ENCODE measurements around the gene SRGAP3.

Gene SRGAP3

GRCh38 chr3:9253327-9253726 is 3.9 kb upstream of the SRGAP3 start:
- no peak for DNase-seq
- ATAC-seq = no peak

GRCh38 chr3:9251055-9251786 is 1.8 kb upstream of the SRGAP3 start:
- DNase-seq = no peak
- ATAC-seq = no peak

DNA sequence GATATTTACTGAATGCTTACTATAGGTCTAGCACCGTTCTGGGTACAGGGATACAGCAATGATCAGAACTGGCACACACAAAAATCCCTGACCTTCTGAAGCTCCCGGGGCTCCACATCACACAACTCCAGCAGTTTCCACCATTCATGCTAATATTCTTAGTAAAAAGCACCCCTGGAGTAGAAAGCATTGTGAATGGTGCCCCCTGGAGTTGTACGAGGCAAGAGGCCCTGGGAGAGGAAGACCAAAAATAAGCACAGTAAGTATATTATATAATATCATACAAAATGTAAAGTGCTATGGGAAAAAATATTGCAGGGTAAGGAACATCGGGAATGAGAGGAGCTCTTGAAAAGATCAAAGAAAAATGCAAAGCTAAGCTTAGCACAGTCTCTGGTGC is 790 bp upstream of the SRGAP3 start:
- ATAC-seq (no peak), DNase-seq (no peak)

GRCh38 chr3:9248522-9249271 is 749 bp downstream of the SRGAP3 start:
- ATAC-seq = no peak
- DNase-seq = no peak

DNA sequence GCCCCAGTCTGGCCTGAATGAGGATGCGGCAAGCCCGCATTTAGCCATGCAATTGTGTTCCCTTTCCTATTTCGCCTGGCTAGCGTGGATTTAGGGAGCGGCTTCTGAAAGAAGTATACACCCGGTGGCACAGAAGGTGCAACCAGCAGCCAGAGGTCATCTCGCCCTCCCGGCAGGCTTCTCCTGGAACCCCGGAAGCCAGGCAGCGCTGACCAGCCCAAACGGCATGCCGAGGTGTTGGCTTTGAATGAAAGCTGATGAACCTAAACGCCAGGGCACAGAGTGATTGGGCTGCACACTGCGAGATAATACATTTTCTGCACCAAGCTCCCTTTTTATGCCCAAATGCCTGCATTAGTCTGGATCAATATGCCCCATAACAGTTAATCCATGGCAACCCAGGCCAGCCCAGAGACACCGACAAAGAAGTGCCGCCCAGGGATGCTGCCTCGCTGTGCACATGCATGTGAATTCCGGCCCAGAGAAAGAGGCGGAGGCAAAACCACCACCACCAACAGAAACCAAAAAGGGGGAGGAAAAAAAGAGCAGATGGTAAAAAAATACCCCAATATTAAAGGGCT is 1.4 kb downstream of the SRGAP3 start:
- no peak for DNase-seq

GRCh38 chr3:9247361-9247940 is 2.0 kb downstream of the SRGAP3 start:
- ATAC-seq (no peak), DNase-seq (no peak)

More for the DNA sequence above, 1.4 kb downstream of the SRGAP3 start:
- no peak for ATAC-seq

GRCh38 chr3:9246189-9246588 is 3.3 kb downstream of the SRGAP3 start:
- ATAC-seq (no peak), DNase-seq (no peak)

DNA sequence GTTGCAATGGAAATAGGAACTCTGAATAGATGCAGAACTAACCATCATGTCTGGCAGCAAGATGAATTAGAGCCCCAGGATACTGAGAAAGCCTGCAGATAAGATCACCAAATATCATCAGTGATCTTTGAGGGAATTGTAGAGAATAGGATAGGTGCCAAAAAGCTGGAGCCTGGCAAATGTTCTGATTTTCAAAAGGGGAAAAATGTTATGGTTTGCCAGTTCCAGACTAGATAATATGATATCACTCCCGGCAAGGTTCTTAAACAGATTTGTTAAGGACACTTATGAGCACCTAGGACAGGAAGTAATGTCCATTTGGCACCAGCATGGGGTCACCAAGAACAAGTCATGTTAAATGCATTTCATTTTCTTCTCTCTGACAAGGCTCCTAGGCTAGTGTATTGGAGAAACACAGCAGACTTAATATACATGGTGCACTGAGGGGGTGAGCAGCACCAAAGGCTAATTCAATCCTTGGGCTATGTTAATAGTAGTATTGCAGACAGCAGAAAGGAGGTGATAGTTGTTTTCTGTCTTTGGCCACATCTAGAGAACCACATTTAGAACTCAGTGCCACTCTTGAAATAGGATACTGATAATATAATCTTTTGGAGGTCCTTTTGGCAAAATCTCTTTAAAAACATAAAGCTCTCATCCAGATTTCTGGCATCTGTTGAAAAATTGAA is 4.8 kb downstream of the SRGAP3 start:
- DNase-seq = no peak
- no peak for ATAC-seq

GRCh38 chr3:9241956-9242355 is 7.5 kb downstream of the SRGAP3 start:
- ATAC-seq (no peak), DNase-seq (no peak)

GRCh38 chr3:9239680-9240079 is 9.8 kb downstream of the SRGAP3 start:
- no peak for DNase-seq
- no peak for ATAC-seq

DNA sequence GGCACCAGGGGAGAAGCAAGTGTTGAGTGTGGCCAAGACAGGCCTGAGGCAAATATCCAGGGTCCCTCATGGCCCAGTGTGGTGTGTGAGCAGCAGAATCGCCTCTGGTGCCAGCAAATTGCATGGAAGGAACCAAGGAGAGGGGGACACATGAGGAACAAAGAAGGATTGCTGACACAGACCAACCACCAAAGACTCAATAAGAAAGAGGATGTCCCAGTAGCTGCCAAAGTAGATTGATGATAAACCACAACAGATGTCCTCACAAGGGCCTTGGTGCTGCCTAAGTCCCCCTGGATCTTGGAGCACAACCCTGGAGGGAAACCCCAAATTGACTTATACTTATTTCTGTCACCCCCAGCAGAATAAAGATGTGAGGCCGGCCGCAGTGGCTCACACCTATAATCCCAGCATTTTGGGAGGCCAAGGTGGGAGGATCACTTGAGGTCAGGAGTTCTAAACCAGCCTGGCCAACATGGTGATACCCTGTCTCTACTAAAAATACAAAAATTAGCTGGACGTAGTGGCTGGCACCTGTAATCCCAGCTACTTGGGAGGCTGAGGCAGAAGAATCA is 10.6 kb downstream of the SRGAP3 start:
- DNase-seq (no peak), ATAC-seq (no peak)

- DNase-seq (no peak), ATAC-seq (no peak)
These were observed 11.2 kb downstream of the SRGAP3 start for GRCh38 chr3:9238276-9238675.

- no peak for DNase-seq
- ATAC-seq = no peak
These were observed 15.4 kb downstream of the SRGAP3 start for GRCh38 chr3:9233814-9234600.

DNA sequence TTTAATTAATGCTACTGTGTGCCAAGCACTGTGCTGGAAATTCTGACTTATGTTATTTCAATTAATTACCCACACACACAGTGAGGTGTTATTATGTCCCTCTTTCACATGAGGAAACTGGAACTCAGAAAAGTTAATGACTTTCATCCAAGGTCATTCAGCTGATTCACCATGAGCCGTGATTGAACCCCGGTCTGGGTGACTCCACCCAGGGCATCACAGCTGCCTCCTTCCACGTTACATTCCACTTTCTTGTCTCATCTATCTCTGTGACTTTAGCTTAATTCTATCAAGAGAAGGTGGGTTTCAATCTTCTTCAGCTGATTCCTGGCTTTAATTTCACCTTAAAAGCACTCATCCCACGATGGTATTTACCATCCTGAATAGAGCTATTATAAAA is 16.3 kb downstream of the SRGAP3 start:
- ATAC-seq (no peak), DNase-seq (no peak)

DNA sequence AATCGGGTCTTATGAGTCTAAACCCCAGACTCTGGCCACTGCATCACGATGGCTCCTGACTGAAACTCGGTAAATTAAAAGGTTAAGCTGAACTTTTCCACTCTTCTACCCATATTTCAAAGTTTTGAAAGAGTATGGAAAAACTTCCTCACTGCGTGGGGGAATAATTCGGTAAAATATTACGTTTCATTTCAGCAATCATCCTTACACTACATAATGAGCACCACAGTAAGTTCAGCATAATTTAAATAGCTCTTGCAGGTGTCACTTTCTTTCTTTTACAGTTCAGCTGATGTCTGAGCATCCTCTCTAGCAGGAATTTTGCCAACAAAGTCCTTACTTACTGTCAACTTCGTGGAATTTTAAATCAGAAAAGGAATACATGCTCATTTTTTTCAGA is 17.5 kb downstream of the SRGAP3 start:
- DNase-seq = no peak
- peak; percentile 44 for ATAC-seq

- ATAC-seq (no peak), DNase-seq (no peak)
These were observed 18.0 kb downstream of the SRGAP3 start for GRCh38 chr3:9231471-9231870.

DNA sequence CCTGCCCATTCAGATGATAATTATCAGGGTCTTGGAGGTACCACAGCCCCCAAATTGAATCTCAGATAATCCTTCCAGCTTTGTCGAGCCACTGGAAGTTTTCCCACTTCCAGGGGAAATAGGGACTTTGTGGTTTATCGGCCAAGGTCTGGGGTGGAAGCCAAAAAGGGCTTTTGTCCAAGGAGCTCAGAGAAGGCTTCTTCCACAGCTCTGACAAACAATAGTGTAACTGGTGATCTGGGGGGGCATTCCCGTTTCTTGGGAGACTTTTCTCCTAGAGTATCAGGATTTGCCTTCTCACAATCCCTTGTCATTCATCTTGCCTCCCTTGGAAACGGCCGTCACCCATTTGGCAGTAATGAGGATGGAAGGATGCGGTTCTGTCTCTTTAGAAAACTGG is 18.4 kb downstream of the SRGAP3 start:
- no peak for ATAC-seq
- no peak for DNase-seq

DNA sequence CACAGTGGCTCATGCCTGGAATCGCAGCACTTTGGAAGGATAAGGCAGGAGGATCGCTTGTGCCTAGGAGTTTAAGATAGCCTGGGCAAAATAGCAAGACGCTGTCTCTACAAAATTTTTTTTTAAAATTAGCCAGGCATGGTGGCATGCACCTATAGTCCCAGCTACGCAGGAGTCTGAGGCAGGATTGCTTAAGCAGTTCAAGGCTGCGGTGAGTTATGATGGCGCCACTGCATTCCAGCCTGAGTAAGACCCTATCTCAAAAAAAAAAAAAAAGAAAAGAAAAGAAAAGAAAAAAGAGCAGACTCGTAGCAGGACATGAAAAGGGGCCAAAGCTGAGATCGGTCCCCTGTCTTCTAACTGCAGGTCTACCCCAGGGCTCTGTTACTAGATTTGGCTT is 18.9 kb downstream of the SRGAP3 start:
- ATAC-seq = no peak
- DNase-seq = no peak

- ATAC-seq (no peak), DNase-seq (no peak)
These were observed 19.6 kb downstream of the SRGAP3 start for GRCh38 chr3:9229879-9230278.

GRCh38 chr3:9229325-9229724 is 20.1 kb downstream of the SRGAP3 start:
- DNase-seq (no peak), ATAC-seq (no peak)

DNA sequence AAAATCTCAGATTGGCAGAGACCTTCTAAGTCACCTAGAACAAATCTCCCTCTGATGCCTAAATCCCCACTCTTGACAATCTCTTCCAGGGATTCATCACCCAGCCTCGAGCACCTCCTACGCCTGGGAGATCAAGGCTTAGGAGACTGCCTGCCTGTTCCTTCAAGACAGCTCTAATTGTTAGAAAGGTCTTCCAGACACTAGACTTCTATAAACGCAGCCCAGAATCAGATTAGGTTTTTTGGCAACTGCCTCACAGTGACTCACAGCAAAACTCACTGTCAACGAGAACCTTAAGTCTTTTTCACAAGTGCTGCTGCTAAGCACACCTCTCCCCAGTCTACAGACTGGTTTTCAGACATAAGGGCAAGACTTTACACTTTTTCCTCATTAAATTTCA is 23.1 kb downstream of the SRGAP3 start:
- DNase-seq (no peak), ATAC-seq (no peak)

Measured in stimulated activated naive CD8-positive, alpha-beta T cell treated with anti-CD3 and anti-CD28 coated beads, Interleukin-15, Interleukin-2, amounts not matched to agents 100 U/mL and 50 U/mL, for 24 hours (primary cell).